NCI-H2107 treated with DMSO at 0.1 percent for 48 hours (cell line): Measurements from ENCODE around the gene BEND7.

Source experiments
- DNase-seq: peaks from one replicate; lab custom pipeline; 2025; ENCODE audit not compliant: unreplicated experiment; lab: John Stamatoyannopoulos, UW

The BEND7 gene

DNA sequence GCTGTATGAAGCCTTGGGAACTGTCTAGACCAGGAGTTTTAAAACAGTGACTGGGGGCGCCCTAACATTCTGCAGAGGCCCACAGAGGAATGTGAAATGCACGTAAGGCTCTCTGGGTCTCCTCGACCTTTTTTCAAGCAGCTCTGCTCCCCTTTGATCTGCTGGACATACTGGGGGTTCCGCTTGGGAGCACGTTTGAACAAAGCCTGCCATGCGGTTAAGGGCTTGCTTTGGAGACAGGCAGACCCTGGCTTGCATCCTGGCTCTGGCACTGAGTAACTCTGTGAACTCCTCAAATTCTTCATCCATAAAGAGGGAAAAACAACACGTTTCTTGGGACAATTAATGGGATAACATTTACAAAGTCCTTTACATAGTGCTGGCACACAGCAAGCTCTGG, 7.8 kb downstream of the BEND7 start:
- DNase-seq = no peak

GRCh38 chr10:13520194-13520593, 8.6 kb downstream of the BEND7 start:
- no peak for DNase-seq

DNA sequence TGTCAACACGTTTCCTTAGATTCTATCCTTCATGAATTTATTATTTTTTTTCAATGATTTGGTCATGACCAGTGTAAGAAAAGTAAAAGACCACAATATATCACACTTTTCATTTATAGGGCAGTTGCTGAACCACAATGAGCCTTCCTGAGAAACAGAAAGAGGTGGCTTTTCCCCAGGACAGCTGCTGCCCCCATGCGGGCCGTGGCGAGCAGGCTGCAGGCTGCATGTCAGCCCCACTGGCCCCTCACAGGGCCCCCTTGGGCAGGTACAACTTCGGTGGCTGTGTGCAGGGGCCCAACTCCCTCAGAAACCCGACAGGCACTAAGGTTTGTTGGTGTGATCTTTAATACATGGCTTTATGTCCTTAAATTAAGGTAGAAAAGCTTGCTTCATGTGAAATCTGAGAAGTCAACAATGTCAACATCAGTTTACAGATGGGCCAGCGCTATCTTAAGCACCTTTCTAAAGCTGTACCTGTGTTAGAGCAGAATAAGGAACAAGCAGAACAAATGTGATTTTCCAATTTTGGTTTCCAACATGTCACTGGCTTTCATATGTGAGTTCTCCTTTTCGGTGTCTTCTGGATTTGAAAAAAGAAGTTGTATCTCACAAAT, 10.6 kb downstream of the BEND7 start:
- no peak for DNase-seq

GRCh38 chr10:13517675-13518074, 11.1 kb downstream of the BEND7 start:
- no peak for DNase-seq

DNA sequence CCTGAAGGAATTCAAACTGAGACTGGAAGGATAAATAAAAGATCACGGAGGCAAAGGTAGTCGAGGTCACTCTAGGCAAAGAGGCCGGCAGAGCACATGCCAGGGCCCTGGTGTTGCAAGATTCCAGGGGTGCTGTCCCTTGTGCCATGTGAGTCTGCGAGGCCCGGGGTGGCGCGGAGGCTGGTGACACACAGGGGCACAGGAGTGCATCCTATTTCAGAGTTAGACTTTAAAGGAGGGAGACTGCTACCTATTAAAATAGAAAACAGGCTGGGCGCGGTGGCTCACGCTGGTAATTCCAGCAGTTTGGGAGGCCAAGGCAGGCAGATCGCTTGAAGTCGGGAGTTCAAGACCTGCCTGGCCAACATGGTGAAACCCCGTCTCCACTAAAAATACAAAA, 12.6 kb downstream of the BEND7 start:
- no peak for DNase-seq

GRCh38 chr10:13515467-13515866, 13.3 kb downstream of the BEND7 start:
- no peak for DNase-seq

DNA sequence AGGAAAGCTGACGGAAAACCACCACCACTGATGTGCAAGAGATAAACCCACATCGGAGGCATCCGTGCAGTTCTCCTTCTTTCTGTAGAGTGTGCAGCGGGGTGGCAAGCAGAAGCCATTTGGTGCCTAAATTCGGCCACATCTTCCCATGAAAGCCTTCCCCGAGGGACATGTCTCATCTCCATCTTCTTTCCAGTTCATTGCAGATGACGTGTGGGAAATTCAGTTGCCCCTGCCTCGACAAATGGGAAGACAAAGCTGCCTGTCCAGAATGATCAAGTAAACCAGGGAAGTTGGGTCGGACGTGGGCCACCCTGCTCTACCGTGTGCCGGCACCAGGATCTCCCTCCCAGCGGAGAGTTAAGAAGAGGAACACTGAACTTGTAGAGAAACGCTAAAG, 14.5 kb downstream of the BEND7 start:
- DNase-seq = no peak

DNA sequence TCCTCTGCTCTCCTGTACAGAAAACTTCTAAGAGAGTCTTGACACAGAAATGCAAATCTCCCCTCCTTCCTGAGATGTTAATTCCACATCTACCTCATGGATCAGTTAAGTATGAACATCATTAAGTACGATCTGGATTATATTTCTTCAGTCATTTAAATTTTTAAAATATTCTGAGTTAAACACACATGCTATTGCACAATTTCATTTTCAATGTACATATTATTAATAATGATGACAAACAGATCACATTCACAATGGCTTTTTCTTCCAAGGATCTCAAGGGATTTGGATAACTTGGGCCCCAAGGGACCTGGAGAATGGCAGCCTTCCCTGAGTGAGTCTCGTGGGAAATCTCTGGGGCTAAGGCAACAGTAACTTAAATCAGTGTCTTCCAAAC, 16.2 kb downstream of the BEND7 start:
- DNase-seq = no peak

- DNase-seq = no peak
These were observed 17.4 kb downstream of the BEND7 start for GRCh38 chr10:13511409-13511808.

DNA sequence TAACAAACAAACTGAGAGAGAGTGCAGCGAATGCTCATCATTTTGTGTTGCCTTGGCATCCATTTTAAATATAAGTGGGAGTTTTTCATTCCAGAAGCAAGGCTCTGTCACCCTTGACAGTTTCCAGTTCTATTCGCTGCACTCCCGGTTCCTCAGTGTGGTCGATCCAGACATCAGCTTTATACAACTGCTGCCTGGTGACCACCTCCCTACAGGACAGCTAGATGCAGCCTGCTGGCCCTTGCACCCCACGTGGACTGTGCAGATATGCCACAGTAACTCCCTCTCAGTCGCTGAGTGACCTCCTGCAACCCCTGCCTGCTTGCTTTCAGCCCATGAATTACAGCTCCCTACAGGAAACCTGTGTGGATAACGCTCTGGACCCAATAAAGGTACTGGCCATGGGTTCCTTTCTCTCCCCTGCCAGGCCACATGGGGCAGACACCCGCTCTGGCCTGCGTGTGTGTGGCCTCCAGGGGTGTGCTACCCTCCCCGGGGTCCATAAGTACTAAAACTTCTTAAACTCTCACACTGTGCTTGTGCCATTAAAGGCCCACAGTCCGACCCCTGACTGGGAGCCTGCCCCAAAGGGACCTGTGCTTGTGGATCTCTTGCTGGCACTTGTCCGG, 23.6 kb downstream of the BEND7 start:
- no peak for DNase-seq

GRCh38 chr10:13503745-13504463, 24.9 kb downstream of the BEND7 start:
- no peak for DNase-seq

DNA sequence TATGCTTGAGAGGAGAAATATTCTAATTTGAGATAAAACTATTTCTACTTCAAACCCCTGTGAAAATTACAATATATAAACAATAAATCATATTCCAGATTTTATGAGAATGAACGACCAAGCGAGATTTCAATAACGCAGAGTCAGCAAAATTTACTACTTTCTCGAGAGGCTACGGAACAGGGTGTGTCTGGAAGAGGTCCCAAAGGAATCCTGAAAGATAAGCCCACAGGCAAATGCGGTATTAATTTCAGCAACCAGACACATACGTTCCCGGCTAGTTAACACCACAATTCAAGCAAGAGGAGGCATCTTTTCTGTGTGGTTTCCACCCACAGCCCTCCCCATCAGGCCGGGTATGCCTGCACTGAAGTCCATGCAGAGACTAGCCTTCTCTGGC, 26.4 kb downstream of the BEND7 start:
- DNase-seq = no peak

DNA sequence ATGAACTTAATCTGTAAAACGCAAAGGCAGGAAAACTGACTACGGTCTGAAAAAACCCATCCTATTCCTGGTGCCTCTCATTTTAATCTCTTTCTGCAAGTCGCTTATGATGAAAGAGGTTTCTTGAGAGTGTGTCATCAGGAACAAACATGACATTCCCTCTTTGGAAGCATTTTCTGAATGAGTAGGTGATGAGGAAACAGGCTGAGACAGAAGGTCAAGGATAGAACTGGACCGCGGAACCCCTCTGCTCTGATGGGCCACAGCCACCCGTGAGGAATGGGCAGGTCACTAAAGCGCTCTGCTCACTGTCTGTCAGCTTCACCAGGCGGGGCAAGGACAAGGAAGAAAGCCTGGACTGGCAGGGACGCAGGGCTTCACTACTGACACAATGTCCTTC, 28.6 kb downstream of the BEND7 start:
- no peak for DNase-seq

- DNase-seq = no peak
These were observed 29.7 kb downstream of the BEND7 start for GRCh38 chr10:13499150-13499549.

DNA sequence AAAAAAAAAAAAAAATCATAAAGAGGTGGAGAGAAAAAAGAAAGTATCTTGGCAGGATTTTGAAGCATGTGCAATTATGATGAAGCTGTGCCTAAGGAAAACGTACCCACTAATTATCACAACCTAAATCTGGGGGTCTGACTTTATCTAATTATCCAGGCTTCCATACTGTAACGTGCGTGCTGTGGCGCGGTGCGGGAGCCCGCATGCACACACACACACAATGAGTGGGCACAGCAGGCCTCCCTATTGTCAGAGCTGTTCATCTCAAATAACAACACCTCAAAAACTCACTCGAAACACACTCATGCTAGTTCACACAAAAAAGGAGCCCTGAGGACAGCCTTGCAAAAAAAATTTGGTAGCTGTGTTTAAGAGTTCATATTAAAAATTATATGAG, 31.9 kb downstream of the BEND7 start:
- no peak for DNase-seq

DNA sequence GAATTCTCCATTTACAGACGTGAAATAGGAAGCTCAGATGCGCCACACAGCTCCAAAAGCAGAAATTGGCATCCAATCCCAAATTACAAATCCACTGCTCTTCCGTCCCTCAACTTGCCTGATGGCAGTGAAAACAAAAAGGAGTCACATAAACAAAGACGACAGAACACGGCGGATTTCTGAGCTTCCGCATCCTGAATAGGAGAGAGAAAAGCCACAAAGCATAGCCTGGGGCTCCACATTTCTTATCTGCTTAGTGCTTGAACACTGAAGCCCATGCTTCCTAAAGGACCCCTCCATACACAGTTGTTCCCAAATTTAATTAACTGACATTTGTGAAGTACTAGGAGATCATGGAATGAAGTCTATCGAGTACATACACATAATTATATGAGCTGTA, 32.6 kb downstream of the BEND7 start:
- DNase-seq = no peak

- no peak for DNase-seq
These were observed 36.2 kb downstream of the BEND7 start for GRCh38 chr10:13492493-13493180.

DNA sequence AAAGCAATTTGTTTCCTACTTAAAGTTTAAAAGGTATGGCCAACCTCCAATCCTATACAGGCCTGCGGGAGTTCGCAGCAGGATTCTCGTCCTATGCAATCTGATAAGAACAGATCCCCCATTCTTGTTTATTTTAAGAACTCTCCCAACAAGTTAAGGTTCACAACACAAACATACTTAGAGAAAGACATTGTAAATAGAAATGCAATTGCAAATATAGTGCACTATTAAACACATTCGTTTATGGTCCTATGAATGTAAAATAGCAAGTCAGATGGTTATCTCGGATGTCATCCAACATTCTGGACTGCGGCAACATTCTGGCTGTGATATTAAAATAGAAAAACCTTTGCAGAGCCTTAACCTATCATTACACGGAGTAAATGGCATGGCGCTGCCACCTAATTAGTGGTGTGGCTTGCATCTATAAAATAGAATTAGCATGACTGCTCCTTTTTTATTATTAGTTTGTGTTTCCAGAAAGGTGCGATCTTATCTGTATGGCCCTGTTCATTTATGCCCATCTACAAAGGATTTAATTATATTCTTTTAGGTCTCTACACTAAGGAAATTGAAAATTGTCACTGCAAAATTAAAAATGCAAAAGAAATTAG, 37.0 kb downstream of the BEND7 start:
- DNase-seq = no peak

DNA sequence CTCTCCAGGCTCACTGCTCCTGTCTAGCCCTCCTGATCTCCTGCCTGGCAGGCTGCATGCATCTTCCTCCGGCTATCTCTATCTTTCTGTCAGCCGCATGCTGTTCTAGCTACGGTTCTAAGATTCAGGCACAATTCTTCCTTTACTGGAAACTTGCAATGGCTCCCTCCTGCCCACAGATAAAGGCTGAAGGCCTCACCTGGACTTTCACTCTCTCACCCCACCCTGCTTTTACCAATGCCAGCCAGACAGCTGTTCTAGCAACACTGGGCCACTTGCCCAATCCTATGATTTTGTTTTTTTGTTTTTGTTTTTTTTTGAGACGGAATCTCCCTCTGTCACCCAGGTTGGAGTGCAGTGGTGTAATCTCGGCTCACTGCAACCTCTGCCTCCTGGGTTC, 38.3 kb downstream of the BEND7 start:
- no peak for DNase-seq

DNA sequence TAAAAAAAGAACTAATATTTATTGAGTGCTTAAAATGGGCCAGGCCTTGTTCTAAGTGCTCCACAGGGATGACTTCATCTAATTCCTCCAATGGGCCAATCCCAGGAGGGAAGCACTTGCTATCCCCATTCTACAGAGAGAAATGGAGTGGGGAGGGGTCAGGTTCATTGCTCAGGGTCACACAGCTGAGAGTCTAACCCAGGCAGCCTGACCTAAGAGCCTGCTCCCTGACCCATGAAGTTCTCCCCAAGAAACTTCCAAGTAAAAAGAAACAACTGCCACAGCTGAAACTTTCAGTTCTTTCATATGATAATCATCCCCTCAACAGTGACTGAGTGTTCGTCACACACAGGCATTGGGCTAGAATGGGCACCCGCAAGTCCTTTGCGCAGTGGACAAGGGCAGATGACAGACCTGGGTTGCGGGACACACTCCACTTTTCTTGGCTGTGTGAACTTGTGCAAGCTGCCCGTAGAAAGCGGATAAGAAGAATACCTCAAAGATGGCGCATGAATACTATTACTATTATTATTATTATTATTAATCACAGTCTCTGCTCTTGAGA, 39.7 kb downstream of the BEND7 start:
- DNase-seq = no peak

DNA sequence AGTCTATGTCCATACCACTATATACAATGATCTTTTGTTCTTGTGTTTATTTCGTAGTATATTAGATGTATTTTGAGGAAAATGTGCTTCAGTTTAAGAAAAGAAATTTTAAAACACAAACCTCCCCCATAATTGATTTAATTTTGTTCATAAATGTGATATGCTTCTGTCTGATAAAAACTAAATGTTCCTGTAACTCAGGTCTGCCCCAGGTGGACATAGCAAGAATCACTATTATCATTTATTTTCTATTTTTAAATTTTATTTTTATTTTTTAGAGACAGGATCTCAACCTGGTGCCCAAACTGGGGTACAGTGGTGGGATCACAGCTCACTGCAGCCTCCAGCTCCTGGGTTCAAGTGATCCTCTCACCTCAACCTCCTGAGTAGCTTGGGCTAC, 43.2 kb downstream of the BEND7 start:
- DNase-seq = no peak
